ENCODE data around the gene C2CD4D. TPM values are rescaled to one million over a fixed set of nuclear protein-coding genes. Genes with fewer than 3 reads are reported as not detected.
A peak's percentile ranks its signal among the peaks of the same experiment; 100 is the strongest.
"Not testable (repeated sequence)": the region's sequence is repeated elsewhere in the genome, so short reads cannot be mapped to it uniquely, and the experiment has no call there.

Gene C2CD4D
- not detected in 2 replicates for total RNA-seq (2014; rRNA removed; shearing (Covaris generic))

DNA sequence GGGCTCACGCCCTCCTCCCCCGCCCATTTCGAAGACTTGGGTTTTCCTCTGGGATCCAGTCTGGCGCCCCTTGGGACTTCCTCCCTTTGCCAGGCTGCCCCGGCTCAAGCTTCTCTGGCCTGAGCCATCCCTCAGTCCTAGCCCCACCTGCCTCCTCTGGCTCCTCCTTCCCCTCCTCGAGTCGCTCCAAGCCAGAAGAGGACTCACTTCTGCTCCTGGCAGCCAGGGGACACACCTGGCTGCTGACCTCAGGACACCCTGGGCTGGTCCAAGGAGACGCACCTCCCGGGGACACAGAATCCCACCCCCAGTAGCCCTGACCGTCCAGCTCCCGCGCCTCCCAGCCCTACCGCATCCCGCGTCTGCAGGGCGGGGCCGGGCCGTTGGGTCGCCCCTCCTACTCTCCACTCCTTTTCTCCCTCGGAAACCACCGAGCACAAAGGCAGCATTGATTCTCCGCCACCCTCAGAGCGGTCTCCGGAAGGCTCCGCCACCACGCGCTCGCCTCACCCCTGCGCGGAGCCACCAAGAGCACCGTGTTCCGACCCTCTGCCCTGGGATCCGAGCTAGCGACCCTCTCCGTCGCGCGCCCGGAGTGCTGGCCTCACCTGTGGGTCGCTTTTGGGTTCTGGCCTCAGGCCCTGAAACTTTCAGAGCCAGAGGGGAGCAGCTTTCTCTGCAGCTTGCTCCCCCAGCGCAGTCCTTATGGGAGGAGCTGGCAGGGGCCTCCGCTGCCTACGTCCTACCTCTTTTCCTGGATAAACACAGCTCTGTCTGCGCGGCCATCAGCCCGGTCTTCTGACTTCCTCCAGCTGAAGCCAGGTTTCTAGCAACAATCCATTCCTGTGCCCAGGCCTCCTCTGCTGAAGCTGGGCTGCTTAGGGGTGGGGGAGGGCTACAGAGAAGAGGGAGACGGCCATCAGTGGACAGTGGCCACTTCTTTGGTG is at the start of gene C2CD4D:
Gene C2CD4D (minus strand): TSS at position 364 of the 947 bp plus-strand sequence. CDS start 831 bp downstream, outside the sequence.
- no peak for DNase-seq (ENCODE audit: low spot score)

DNA sequence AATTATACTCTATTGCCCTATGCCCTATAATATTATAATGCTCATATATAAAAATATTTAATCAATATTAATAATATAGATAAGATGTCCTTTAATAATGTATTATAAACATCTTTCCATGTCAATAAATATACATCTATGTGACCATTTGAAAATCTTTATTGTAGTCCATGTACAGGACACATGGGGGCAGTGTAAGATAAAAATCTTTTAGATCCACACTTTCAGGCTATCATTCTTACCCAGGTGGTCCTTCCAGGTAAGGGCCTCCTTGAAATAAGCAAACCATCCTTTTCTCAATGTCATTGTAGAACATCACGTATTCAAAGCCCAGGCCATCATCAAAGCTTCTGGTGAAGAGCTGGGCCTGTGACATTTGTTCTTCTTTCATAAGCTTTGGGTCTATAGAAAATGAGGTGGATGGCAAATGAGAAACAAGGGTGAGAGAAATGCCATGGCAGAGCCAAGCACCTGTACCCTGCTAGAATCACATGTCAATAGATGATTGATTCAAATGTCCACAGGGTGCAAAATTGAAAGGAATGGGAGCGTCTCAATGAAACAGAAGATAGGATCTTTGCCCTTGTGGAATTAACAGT is 49.5 kb upstream of the C2CD4D start:
- no peak for DNase-seq (ENCODE audit: low spot score)

- DNase-seq (ENCODE audit: low spot score) = peak; percentile 31
Measured at GRCh38 chr1:151887028-151887427, 47.4 kb upstream of the C2CD4D start.

DNA sequence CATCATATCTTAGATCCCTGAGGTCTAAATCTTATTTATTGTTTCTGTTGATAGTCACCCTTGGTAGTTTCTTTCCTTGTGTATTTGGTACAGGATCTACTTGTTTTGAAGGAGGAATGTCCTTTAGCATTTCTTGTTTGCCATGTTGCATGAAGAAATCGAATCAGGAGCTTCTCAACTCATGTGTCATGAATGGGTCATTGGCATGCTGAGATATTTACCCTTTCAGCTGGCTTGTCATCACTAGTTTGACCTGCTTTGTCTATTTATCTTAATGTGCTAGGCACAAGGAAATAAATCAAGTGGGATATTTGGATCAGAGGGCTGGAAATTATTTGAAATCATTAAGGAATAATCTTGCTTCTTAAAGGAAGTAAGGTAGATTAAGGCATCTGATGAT is 45.9 kb upstream of the C2CD4D start:
- no peak for DNase-seq (ENCODE audit: low spot score)

DNA sequence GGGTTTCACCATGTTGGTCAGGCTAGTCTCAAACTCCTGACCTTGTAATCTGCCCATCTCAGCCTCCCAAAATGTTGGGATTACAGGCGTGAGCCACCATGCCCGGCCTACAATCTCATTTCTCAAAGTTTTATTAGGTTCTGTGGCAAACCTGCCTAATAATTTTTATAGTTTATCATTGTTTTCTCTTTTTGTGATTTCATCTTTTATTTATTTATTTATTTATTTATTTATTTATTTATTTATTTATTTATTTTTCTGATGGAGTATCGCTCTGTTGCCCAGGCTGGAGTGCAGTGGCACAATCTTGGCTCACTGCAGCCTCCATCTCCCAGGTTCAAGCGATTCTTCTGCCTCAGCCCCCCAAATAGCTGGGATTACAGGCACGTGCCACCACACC is 45.3 kb upstream of the C2CD4D start:
- not testable (repeated sequence) for DNase-seq (ENCODE audit: low spot score)

- not testable (repeated sequence) for DNase-seq (ENCODE audit: low spot score)
Measured at GRCh38 chr1:151884445-151884844, 44.8 kb upstream of the C2CD4D start.

- not testable (repeated sequence) for DNase-seq (ENCODE audit: low spot score)
Measured at GRCh38 chr1:151883898-151884297, 44.3 kb upstream of the C2CD4D start.

GRCh38 chr1:151882918-151883317 is 43.3 kb upstream of the C2CD4D start:
- DNase-seq (ENCODE audit: low spot score) = not testable (repeated sequence)

- no peak for DNase-seq (ENCODE audit: low spot score)
Measured at GRCh38 chr1:151882466-151882865, 42.8 kb upstream of the C2CD4D start.

DNA sequence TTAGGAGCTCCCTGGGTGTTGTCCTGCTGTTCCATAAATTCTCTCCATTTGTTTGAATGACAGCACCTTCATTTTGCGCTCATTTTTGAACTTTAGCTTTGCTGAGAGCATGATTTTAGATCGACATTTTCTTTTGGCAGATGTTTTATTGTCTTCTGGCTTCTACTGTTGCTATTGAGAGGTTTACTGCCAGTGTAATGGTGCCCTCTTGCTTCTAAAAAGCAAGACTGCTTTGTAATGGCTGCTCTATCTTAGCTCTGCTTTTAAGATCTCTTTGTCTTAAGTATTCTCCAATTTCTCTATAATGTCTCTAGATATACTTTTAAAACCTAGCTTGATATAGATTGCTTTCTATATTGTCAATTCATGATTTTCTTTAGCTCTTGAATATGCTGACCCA is 41.9 kb upstream of the C2CD4D start:
- no peak for DNase-seq (ENCODE audit: low spot score)

DNA sequence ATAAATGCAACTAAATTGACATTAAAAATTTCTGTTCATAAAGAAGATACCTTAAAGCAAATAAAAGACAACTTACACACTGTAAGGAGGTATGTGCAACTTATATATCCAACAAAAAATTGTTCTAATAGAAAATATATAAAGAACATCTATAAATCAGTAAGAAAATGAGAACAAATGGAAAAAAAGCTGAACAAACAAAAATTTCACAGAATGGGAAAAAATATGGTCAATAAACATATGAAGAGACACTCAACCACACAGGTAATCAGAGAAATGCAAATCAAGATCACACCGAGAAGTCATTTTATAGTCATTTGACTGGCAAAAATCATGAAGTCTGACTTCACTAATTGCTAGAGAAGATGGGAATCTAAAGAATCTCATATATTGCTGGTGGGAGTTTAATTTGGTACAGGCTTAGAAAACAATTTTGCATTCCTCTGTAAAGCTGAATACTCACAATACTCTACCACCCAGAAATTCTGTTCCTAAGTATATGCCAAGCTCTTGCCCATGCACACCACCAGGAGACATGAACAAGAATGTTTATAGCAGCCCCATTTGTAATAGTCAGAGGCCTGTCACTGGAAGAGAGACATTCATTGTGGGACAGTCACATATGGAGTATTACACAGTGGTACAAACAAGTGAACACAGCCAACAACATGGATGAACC is 35.9 kb upstream of the C2CD4D start:
- DNase-seq (ENCODE audit: low spot score) = no peak

DNA sequence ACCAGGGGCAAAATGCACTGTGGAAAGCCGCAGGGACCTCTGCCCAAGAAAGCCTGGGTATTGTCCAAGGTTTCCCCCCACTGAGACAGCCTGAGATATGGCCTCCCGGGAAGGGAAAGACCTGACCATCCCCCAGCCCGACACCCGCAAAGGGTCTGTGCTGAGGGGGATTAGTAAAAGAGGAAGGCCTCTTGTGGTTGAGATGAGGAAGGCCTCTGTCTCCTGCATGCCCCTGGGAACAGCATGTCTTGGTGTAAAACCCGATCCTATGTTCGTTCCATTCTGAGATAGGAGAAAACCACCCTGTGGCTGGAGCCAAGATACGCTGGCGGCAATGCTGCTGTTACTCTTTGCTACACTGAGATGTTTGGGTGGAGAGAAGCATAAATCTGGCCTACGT is 33.2 kb upstream of the C2CD4D start:
- not testable (repeated sequence) for DNase-seq (ENCODE audit: low spot score)

- no peak for DNase-seq (ENCODE audit: low spot score)
Measured at GRCh38 chr1:151871284-151872030, 31.8 kb upstream of the C2CD4D start.

DNA sequence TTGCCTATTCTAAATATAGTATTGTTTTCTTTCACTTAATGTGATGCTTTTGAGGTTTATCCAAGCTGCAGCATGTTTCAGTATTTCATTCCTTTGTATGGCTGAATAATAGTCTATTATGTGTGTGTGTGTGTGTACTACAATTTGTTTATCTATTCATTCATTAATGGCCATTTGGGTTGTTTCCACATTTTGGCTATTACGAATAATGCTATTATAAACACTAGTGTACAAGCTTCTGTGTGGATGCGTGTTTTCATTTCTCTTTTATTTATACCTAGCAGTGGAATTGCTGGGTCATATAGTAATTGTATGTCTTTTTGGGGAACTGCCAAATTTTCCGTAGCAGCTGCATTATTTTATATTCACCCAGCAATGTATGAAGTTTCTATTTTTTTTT is 28.9 kb upstream of the C2CD4D start:
- DNase-seq (ENCODE audit: low spot score) = no peak

- peak; percentile 73 for DNase-seq (ENCODE audit: low spot score)
Measured at GRCh38 chr1:151867765-151868411, 28.3 kb upstream of the C2CD4D start.

GRCh38 chr1:151867321-151867720 is 27.7 kb upstream of the C2CD4D start:
- DNase-seq (ENCODE audit: low spot score) = no peak

DNA sequence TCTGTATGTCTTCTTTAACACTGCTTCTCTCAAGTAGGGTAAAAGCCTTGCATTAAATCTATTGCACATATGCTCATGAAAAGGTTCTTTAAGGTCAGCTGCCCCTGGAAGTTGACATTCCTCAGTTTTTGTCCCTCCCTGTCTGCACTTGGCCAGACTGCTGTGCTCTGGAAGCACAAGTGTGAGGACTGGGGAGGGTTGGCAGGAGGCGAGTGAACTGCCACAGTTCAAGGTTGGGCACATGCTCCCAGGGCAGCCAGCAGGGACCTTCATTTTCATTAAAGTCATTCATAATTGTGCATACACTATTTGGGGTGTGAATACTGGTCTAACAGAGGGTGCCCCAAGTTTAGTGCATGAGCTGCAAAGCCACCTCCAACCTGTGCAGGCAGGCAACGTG is 24.8 kb upstream of the C2CD4D start:
- DNase-seq (ENCODE audit: low spot score) = no peak

DNA sequence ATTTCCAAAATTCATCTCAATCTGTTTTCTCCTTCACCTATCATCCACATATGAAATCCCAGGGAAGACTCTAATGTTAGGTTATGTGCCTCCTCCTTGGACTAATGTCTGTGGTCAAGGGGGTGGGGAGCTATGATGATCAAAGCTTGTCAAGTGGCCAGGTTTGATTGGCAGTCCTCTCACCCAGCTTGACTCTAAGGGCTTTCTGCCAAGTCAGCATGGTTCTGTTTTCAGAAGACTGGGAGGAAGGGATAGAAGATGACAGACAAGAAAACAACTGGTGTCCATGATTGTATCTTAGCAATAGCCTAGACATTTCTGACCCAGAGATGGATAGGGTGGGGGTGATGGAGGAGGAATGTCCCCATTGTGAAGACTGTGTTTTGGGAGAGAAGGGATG is 23.0 kb upstream of the C2CD4D start:
- no peak for DNase-seq (ENCODE audit: low spot score)

GRCh38 chr1:151860504-151861187 is 21.0 kb upstream of the C2CD4D start:
- DNase-seq (ENCODE audit: low spot score) = no peak

GRCh38 chr1:151859891-151860293 is 20.3 kb upstream of the C2CD4D start:
- DNase-seq (ENCODE audit: low spot score) = no peak
